H1 (cell line): ENCODE data around the gene PRPF38A. TPM values are rescaled to one million over a fixed set of nuclear protein-coding genes. Genes with fewer than 3 reads are reported as not detected.

Experiments used
- CTCF ChIA-PET: fragments of 300-600 bp; sonication (Branson Sonifier 250); formaldehyde crosslinking; loops from one replicate; lab custom pipeline; 2021; ENCODE audit not compliant: partially characterized antibody; lab: Charles Lee
- POLR2A ChIA-PET: fragments of 300-600 bp; sonication (Branson Sonifier 250); formaldehyde crosslinking; loops from one replicate; lab custom pipeline; 2021; ENCODE audit warnings: inconsistent platforms; ENCODE audit not compliant: partially characterized antibody; lab: Charles Lee
- DNase-seq, 2 experiments: peaks; one replicate each; pipeline versions ENCODE4 v3.0.0 to v3.0.0-alpha.2; 2010 to 2022; ENCODE audit warnings: low spot score in 2 of 2, low read depth in 1 of 2, mixed read lengths in 1 of 2
- FAIRE-seq: peaks from 2 replicates; lab custom pipeline; 2011; peaks lifted over from hg19 to GRCh38; lab: Jason Lieb, UNC
- H2AFZ ChIP-seq: 2 replicates; pipeline ENCODE4 v1.8.1; 2012; ENCODE audit warnings: low read length, inconsistent platforms
- H2AK5ac ChIP-seq: 2 replicates; pipeline ENCODE4 v1.6.1; 2013; ENCODE audit warnings: low read depth, low read length
- H2BK120ac ChIP-seq: replicated peaks from 2 replicates; pipeline ENCODE3; 2013; ENCODE audit warnings: low read depth, low read length, inconsistent platforms
- H2BK12ac ChIP-seq: 2 replicates; pipeline ENCODE4 v1.6.1; 2013; ENCODE audit warnings: low read depth, low read length
- H2BK15ac ChIP-seq: 2 replicates; pipeline ENCODE4 v1.6.1; 2013; ENCODE audit warnings: low read length
- H2BK20ac ChIP-seq: 2 replicates; pipeline ENCODE4 v1.6.1; 2013; ENCODE audit warnings: low read length
- H2BK5ac ChIP-seq: 2 replicates; pipeline ENCODE4 v1.6.1; 2013; ENCODE audit warnings: low read depth, low read length
- H3K14ac ChIP-seq: 2 replicates; pipeline ENCODE4 v1.6.1; 2013; ENCODE audit warnings: inconsistent platforms; ENCODE audit not compliant: insufficient read length
- H3K18ac ChIP-seq: 2 replicates; pipeline ENCODE4 v1.6.1; 2013; ENCODE audit warnings: low read length; ENCODE audit errors: extremely low read depth
- H3K23ac ChIP-seq: 2 replicates; pipeline ENCODE4 v1.6.1; 2013; ENCODE audit warnings: inconsistent platforms; ENCODE audit not compliant: insufficient read length
- H3K23me2 ChIP-seq: 2 replicates; pipeline ENCODE4 v1.6.1; 2013; ENCODE audit warnings: low read depth, low read length
- H3K27ac ChIP-seq: 2 replicates; pipeline ENCODE4 v1.6.1; 2011; ENCODE audit warnings: low read depth, low read length, inconsistent platforms
- H3K27me3 ChIP-seq, 4 experiments: replicated peaks in 1 of 4; 1 replicate in 1 of 4; 2 replicates in 3 of 4; pipeline versions ENCODE4 v1.6.1 to v1.8.1; 2011 to 2013; ENCODE audit warnings: low read length in 3 of 4, mild to moderate bottlenecking in 3 of 4, inconsistent platforms in 2 of 4, mixed read lengths in 2 of 4, moderate library complexity in 1 of 4; ENCODE audit not compliant: control insufficient read depth in 3 of 4, insufficient read depth in 3 of 4; ENCODE audit errors: extremely low read depth in 1 of 4
- H3K36me3 ChIP-seq, 4 experiments: 2 replicates each; pipeline versions ENCODE4 v1.6.1 to v1.8.1; 2011 to 2013; ENCODE audit warnings: mild to moderate bottlenecking in 4 of 4, low read length in 3 of 4, moderate library complexity in 2 of 4, control low read depth in 1 of 4, inconsistent platforms in 1 of 4; ENCODE audit not compliant: insufficient read depth in 4 of 4, control insufficient read depth in 2 of 4
- H3K4ac ChIP-seq: replicated peaks from 2 replicates; pipeline ENCODE3; 2013; ENCODE audit warnings: low read length, low read depth, mixed read lengths, inconsistent platforms; ENCODE audit not compliant: insufficient read length
- H3K4me1 ChIP-seq, 4 experiments: replicated peaks in 1 of 4; 1 replicate in 1 of 4; 2 replicates in 3 of 4; pipeline versions ENCODE4 v1.6.1 to v1.8.1; 2011 to 2013; ENCODE audit warnings: low read length in 3 of 4, inconsistent platforms in 2 of 4, mixed read lengths in 1 of 4; ENCODE audit not compliant: insufficient read depth in 4 of 4, control insufficient read depth in 3 of 4
- H3K4me2 ChIP-seq, 2 experiments: 2 replicates each; pipeline versions ENCODE4 v1.6.1 to v1.8.1; 2011 to 2013; ENCODE audit warnings: low read depth in 2 of 2, low read length in 2 of 2, control low read depth in 1 of 2, inconsistent platforms in 1 of 2, mild to moderate bottlenecking in 1 of 2; ENCODE audit not compliant: insufficient read depth in 1 of 2
- H3K4me3 ChIP-seq, 4 experiments: fragments of 200-600, 300-600 bp in 1 of 4; sonication (generic), shearing (Covaris generic), sonication (Bioruptor Twin) in 1 of 4; 2 replicates each; pipeline versions ENCODE4 v1.5.1 to v1.8.1; 2011 to 2016; ENCODE audit warnings: low read length in 4 of 4, low read depth in 3 of 4, control low read depth in 2 of 4, inconsistent platforms in 2 of 4, mild to moderate bottlenecking in 2 of 4, mixed read lengths in 1 of 4, moderate library complexity in 1 of 4; ENCODE audit not compliant: insufficient read depth in 2 of 4; ENCODE audit errors: extremely low read depth in 1 of 4
- H3K56ac ChIP-seq: replicated peaks from 2 replicates; pipeline ENCODE3; 2013; ENCODE audit warnings: low read depth, mild to moderate bottlenecking, mixed read lengths, low read length, inconsistent platforms; ENCODE audit not compliant: insufficient read length
- H3K79me1 ChIP-seq: 2 replicates; pipeline ENCODE4 v1.6.1; 2013; ENCODE audit warnings: low read depth, low read length, control low read depth
- H3K79me2 ChIP-seq, 2 experiments: 2 replicates each; pipeline versions ENCODE4 v1.6.1 to v1.8.1; 2012 to 2013; ENCODE audit warnings: low read length in 2 of 2, mild to moderate bottlenecking in 2 of 2, inconsistent platforms in 1 of 2; ENCODE audit not compliant: insufficient read depth in 2 of 2, control insufficient read depth in 1 of 2
- H3K9ac ChIP-seq, 4 experiments: replicated peaks in 1 of 4; 1 replicate in 1 of 4; 2 replicates in 3 of 4; pipeline versions ENCODE4 v1.6.1 to v1.8.1; 2011 to 2013; ENCODE audit warnings: low read depth in 3 of 4, low read length in 3 of 4, control low read depth in 2 of 4, mild to moderate bottlenecking in 2 of 4, moderate library complexity in 2 of 4, inconsistent platforms in 1 of 4; ENCODE audit errors: extremely low read depth in 1 of 4
- H3K9me3 ChIP-seq, 2 experiments: 2 replicates each; pipeline versions ENCODE4 v1.6.1 to v1.8.1; 2012 to 2013; ENCODE audit warnings: mild to moderate bottlenecking in 2 of 2, moderate library complexity in 2 of 2, control low read depth in 1 of 2, inconsistent platforms in 1 of 2, low read depth in 1 of 2, low read length in 1 of 2, mixed read lengths in 1 of 2; ENCODE audit not compliant: insufficient read depth in 2 of 2
- H4K20me1 ChIP-seq, 2 experiments: replicated peaks in 1 of 2; 2 replicates each; pipeline versions ENCODE3 to v1.8.1; 2011 to 2013; ENCODE audit warnings: inconsistent platforms in 2 of 2, low read length in 2 of 2, mild to moderate bottlenecking in 1 of 2; ENCODE audit not compliant: insufficient read depth in 2 of 2, control insufficient read depth in 1 of 2
- H4K5ac ChIP-seq: 2 replicates; pipeline ENCODE4 v1.6.1; 2013; ENCODE audit warnings: low read length, low read depth, mixed read lengths, inconsistent platforms; ENCODE audit not compliant: insufficient read length
- H4K8ac ChIP-seq: 2 replicates; pipeline ENCODE4 v1.8.0; 2013; ENCODE audit warnings: mild to moderate bottlenecking, moderate library complexity, low read length, inconsistent platforms; ENCODE audit not compliant: insufficient read depth; ENCODE audit errors: extremely low read depth
- H4K91ac ChIP-seq: replicated peaks from 2 replicates; pipeline ENCODE3; 2013; ENCODE audit warnings: low read length, mixed read lengths, inconsistent platforms; ENCODE audit not compliant: insufficient read length
- ASH2L ChIP-seq: fragments of 200-600, 300-600 bp; sonication (generic); IDR thresholded peaks from one replicate; pipeline ENCODE4 v1.7.1; 2017; ENCODE audit warnings: low read length
- CBX8 ChIP-seq: fragments of 300-800, 300-1000 bp; sonication (generic); IDR thresholded peaks from 2 replicates; pipeline ENCODE4 v1.7.1; 2016; ENCODE audit warnings: low read depth, low read length, borderline replicate concordance
- CEBPB ChIP-seq: IDR thresholded peaks from 2 replicates; pipeline ENCODE4 v1.6.1; 2012; ENCODE audit warnings: low read depth, low read length
- CREB1 ChIP-seq: IDR thresholded peaks from 2 replicates; pipeline ENCODE4 v1.6.1; 2012; ENCODE audit warnings: inconsistent platforms
- HDAC6 ChIP-seq: IDR thresholded peaks from one replicate; pipeline ENCODE4 v1.7.1; 2012; ENCODE audit warnings: low read depth, mild to moderate bottlenecking, inconsistent platforms, low read length, moderate library complexity
- KDM4A ChIP-seq: IDR thresholded peaks from one replicate; pipeline ENCODE4 v1.7.1; 2012; ENCODE audit warnings: low read depth, mild to moderate bottlenecking, moderate library complexity, low read length, inconsistent platforms; ENCODE audit not compliant: severe bottlenecking
- RFX5 ChIP-seq: IDR thresholded peaks from 2 replicates; pipeline ENCODE4 v1.6.1; 2011; ENCODE audit warnings: low read depth, low read length, improper control_type of control experiment, borderline replicate concordance
- SIN3A ChIP-seq, 2 experiments: IDR thresholded peaks in 1 of 2; conservative IDR thresholded peaks in 1 of 2; 2 replicates each; pipeline ENCODE4 v1.6.1; 2011 to 2012; ENCODE audit warnings: low read length in 2 of 2, improper control_type of control experiment in 1 of 2, low read depth in 1 of 2, mild to moderate bottlenecking in 1 of 2
- SP1 ChIP-seq: IDR thresholded peaks from 2 replicates; pipeline ENCODE4 v1.6.1; 2011; ENCODE audit warnings: low read depth, low read length
- SP2 ChIP-seq: IDR thresholded peaks from 2 replicates; pipeline ENCODE4 v1.6.1; 2012; ENCODE audit warnings: mild to moderate bottlenecking, low read length, inconsistent platforms
- TAF7 ChIP-seq: optimal IDR thresholded peaks from 2 replicates; pipeline ENCODE3; 2011; ENCODE audit warnings: low read depth, mild to moderate bottlenecking, inconsistent platforms, low read length, moderate library complexity, borderline replicate concordance
- TCF12 ChIP-seq: IDR thresholded peaks from 2 replicates; pipeline ENCODE4 v1.6.1; 2011; ENCODE audit warnings: low read depth, mild to moderate bottlenecking, low read length
- ZNF274 ChIP-seq: IDR thresholded peaks from 2 replicates; pipeline ENCODE4 v1.7.0; 2012; ENCODE audit warnings: low read length, borderline replicate concordance; ENCODE audit errors: extremely low read depth
- WGBS, 2 experiments: shearing (Covaris generic) in 1 of 2; methylation state at CpG; one replicate each; pipeline versions ENCODE4 v1.1.6 to v1.1.7; 2013 to 2015; ENCODE audit warnings: low lambda C conversion rate in 2 of 2, mixed read lengths in 2 of 2, inconsistent platforms in 1 of 2, low coverage in 1 of 2, missing lambda C conversion rate in 1 of 2; ENCODE audit not compliant: insufficient replicate concordance in 2 of 2, insufficient coverage in 1 of 2, insufficient read length in 1 of 2; ENCODE audit errors: extremely low coverage in 1 of 2, missing lambda C conversion rate in 1 of 2; 5-methylcytosine and 5-hydroxymethylcytosine counted together
- polyA plus RNA-seq, 7 experiments: library from polyadenylated mRNA; depleted of rRNA in 3 of 7; stranded (reverse) in 5 of 7; unstranded in 2 of 7; fragments of >200 nt in 5 of 7; fragments of 200-250 nt in 2 of 7; gene quantifications; 1 replicate in 5 of 7; 2 replicates in 1 of 7; 4 replicates in 1 of 7; pipeline versions ENCODE4 v1.2.1 to v1.2.3, GENCODE V29; 2011 to 2013; ENCODE audit warnings: missing spikeins in 2 of 7, mixed read lengths in 2 of 7
- total RNA-seq: library from RNA; stranded (reverse); fragmentation: NEBNext Ultra II Directional; extraction: Animal tissue kit (Norgen Biotek cat#: 25700); gene quantifications from 2 replicates; pipeline ENCODE4 v1.2.1, GENCODE V29; 2021
- TF ChIP-seq, protein P1 (sequence below): IDR thresholded peaks from 2 replicates; pipeline ENCODE4 v1.6.1; 2012; ENCODE audit warnings: inconsistent platforms

The PRPF38A gene
- total and polyA plus RNA-seq, 2 of the 8 experiments (the other 6 are each of a cell fraction or from before 2014, with no cell fraction given): 25.6 to 76.2 TPM

DNA sequence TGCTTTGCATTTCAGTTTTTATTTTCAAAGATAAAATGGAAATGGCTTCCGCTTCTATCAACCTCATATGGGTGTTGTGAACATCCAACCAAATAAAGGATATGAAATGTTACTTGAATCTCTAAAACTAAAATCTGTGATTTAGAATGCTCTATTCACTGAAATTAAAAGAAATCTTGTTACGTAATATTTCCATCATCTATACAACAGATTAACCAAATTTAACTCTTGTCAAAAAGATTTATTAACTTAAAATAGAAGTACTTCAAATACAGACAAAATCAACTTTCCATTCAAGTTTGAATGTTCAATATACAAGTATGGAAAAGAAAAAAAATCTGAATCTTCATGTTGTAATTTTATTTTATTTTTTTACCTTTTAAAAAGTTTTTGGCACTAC lies 18.7 kb downstream of the PRPF38A start:
- no peak overlapping the region for H3K14ac ChIP-seq
- H3K9me3 ChIP-seq: no peaks in the 10 kb centered on the region
- H3K27ac ChIP-seq: no peak overlapping the region
- no peak overlapping the region for H2BK12ac ChIP-seq
- H4K5ac ChIP-seq: no peak overlapping the region
- CTCF ChIA-PET: no interaction called here
- peaks cover 0 to 3% of the 10 kb centered on the region in 2 experiments for H4K20me1 ChIP-seq
- H3K27me3 ChIP-seq: no peaks in the 10 kb centered on the region
- no peaks in the 10 kb centered on the region for H3K23me2 ChIP-seq
- H3K79me1 ChIP-seq: no peaks in the 10 kb centered on the region
- FAIRE-seq (no peak), DNase-seq (no peak)
- H4K8ac ChIP-seq: no peak overlapping the region
- H2BK120ac ChIP-seq: no peak overlapping the region
- no peak overlapping the region for H2AK5ac ChIP-seq
- no peak overlapping the region for H3K56ac ChIP-seq
- no peak overlapping the region for H4K91ac ChIP-seq
- no peak overlapping the region for H3K23ac ChIP-seq
- no peaks in the 10 kb centered on the region for H3K79me2 ChIP-seq
- H2BK20ac ChIP-seq: no peak overlapping the region
- H3K18ac ChIP-seq: no peak overlapping the region
- H3K4me1 ChIP-seq: no peaks in the 10 kb centered on the region; a peak in 1 of 7 replicates
- peaks cover 0 to 46% (median 16%) of the 10 kb centered on the region in 4 experiments; a peak in 6 of 8 replicates for H3K36me3 ChIP-seq
- H2BK15ac ChIP-seq: no peak overlapping the region
- no peak overlapping the region for H2AFZ ChIP-seq
- H3K4ac ChIP-seq: no peak overlapping the region
- POLR2A ChIA-PET: interaction anchor here (0.9 to 2.2 kb wide), 4 partner anchors 8 to 204 kb away, joined by 3 to 10 read pairs (median 6); partner anchors contain the start of genes ORC1 and PRPF38A
- H2BK5ac ChIP-seq: no peak overlapping the region
- no peak overlapping the region for H3K4me2 ChIP-seq
- no peak overlapping the region for H3K9ac ChIP-seq
- WGBS, 2 experiments: 71% methylated on average over 2 of the region's 2 CpGs; no CpG with 5 or more reads in 1 of the 2 experiments
- H3K4me3 ChIP-seq: no peak overlapping the region
- TF ChIP-seq, protein P1, sequence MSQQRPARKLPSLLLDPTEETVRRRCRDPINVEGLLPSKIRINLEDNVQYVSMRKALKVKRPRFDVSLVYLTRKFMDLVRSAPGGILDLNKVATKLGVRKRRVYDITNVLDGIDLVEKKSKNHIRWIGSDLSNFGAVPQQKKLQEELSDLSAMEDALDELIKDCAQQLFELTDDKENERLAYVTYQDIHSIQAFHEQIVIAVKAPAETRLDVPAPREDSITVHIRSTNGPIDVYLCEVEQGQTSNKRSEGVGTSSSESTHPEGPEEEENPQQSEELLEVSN: no peak
- TF ChIP-seq RFX5 (no peak), TCF12 (no peak), SIN3A (conservative IDR thresholded peaks at IDR 0.05 in 1 of 2, IDR thresholded peaks at IDR 0.05 in 1 of 2; ENCODE audit: low read depth in 1 of 2, low read length in 2 of 2) (no peak), SP2 (no peak), SP1 (no peak), ASH2L (no peak), ZNF274 (no peak), CREB1 (no peak), CBX8 (no peak), TAF7 (no peak), HDAC6 (no peak), CEBPB (no peak), KDM4A (no peak)
